Stomach (tissue), 4 donors: ENCODE results near the gene ACLY.

Experiments used
- CTCF ChIP-seq, 7 experiments: fragments of 450-650 bp in 4 of 7; fragments of 200-600 bp in 3 of 7; sonication (generic) in 3 of 7; IDR thresholded peaks; one replicate each; pipeline ENCODE4 v1.5.1; 2016 to 2019; ENCODE audit warnings: antibody characterized with exemption in 7 of 7, control low read depth in 2 of 7, mild to moderate bottlenecking in 1 of 7
- POLR2A ChIP-seq, 4 donors: fragments of 450-650 bp; IDR thresholded peaks; one replicate each; pipeline ENCODE4 v1.6.1; 2016; ENCODE audit warnings: antibody characterized with exemption in 4 of 4, control low read depth in 2 of 4, mild to moderate bottlenecking in 1 of 4, moderate library complexity in 1 of 4

GRCh38 chr17:41863074-41863848, 55.5 kb downstream of the ACLY start:
- no peak for TF ChIP-seq CTCF (IDR thresholded peaks at IDR 0.05)
- no peak for TF ChIP-seq POLR2A (IDR thresholded peaks at IDR 0.05)
